ENCODE measurements around the gene EXOC2.
A peak's percentile ranks its signal among the peaks of the same experiment; 100 is the strongest.

- TF ChIP-seq, protein P1, sequence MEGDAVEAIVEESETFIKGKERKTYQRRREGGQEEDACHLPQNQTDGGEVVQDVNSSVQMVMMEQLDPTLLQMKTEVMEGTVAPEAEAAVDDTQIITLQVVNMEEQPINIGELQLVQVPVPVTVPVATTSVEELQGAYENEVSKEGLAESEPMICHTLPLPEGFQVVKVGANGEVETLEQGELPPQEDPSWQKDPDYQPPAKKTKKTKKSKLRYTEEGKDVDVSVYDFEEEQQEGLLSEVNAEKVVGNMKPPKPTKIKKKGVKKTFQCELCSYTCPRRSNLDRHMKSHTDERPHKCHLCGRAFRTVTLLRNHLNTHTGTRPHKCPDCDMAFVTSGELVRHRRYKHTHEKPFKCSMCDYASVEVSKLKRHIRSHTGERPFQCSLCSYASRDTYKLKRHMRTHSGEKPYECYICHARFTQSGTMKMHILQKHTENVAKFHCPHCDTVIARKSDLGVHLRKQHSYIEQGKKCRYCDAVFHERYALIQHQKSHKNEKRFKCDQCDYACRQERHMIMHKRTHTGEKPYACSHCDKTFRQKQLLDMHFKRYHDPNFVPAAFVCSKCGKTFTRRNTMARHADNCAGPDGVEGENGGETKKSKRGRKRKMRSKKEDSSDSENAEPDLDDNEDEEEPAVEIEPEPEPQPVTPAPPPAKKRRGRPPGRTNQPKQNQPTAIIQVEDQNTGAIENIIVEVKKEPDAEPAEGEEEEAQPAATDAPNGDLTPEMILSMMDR (IDR thresholded peaks at IDR 0.05 in 8 of 11, conservative IDR thresholded peaks at IDR 0.05 in 3 of 11), result peak in 1 of 11 experiments; percentile 8
- TF ChIP-seq POLR2A (IDR thresholded peaks at IDR 0.05) (no peak), POLR2AphosphoS5 (IDR thresholded peaks at IDR 0.05) (no peak)
Observed at GRCh38 chr6:499617-500016, 193.3 kb downstream of the EXOC2 start.

Measured in spleen (tissue), 7 donors.